GM12891 (cell line): ENCODE measurements around the gene HAUS7.

Source experiments
- PAX5 ChIP-seq: IDR thresholded peaks from 2 replicates; pipeline ENCODE4 v1.6.1; 2011; ENCODE audit warnings: low read length, moderate library complexity, mild to moderate bottlenecking; ENCODE audit not compliant: insufficient read depth, severe bottlenecking
- POLR2A ChIP-seq: IDR thresholded peaks from 2 replicates; pipeline ENCODE4 v1.6.1; 2011; ENCODE audit warnings: low read depth, low read length, control low read depth
- POLR2AphosphoS5 ChIP-seq: IDR thresholded peaks from 2 replicates; pipeline ENCODE4 v1.6.1; 2011; ENCODE audit warnings: low read depth, low read length, control low read depth
- POU2F2 ChIP-seq: IDR thresholded peaks from 2 replicates; pipeline ENCODE4 v1.6.1; 2011; ENCODE audit warnings: low read depth, mild to moderate bottlenecking, control low read depth, low read length, moderate library complexity
- SPI1 ChIP-seq: IDR thresholded peaks from 2 replicates; pipeline ENCODE4 v1.6.1; 2011; ENCODE audit warnings: low read depth, low read length, control low read depth
- TAF1 ChIP-seq: IDR thresholded peaks from 2 replicates; pipeline ENCODE4 v1.6.1; 2011; ENCODE audit warnings: low read depth, low read length, control low read depth

DNA sequence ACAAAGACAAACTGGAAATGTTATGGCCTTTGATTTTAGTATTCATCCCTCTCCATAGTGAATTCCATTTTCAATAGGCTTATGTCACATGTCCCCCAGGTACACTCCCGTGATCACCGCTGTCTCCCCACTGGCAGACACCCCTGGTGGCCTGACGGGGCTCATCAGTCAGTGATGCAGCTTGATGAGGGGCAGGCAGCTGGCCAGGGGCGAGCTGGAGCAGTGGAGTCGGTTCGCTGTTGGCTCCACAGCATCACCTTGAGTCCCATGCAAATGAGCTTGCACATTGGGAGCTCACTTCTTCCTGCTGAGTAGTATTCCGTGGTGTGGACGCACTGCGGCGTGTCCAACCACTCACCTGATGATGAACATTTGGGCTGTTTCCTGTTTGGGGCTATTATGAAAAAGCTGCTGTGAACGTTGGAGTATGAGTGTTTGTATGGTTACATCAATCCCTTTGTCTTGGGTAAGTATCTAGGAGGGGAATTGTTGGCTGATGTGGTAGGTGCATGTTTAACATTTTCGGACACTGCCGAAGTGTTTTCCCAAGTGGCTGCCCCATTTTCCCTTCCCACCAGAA is 29.7 kb downstream of the HAUS7 start:
- TF ChIP-seq POLR2AphosphoS5: no peak
- no peak for TF ChIP-seq SPI1
- no peak for TF ChIP-seq POLR2A
- TF ChIP-seq TAF1: no peak
- no peak for TF ChIP-seq POU2F2
- no peak for TF ChIP-seq PAX5
